Stomach (tissue), 9 donors: ENCODE measurements around the gene SURF6. TPM values are rescaled to one million over a fixed set of nuclear protein-coding genes. Genes with fewer than 3 reads are reported as not detected.

Source experiments
- DNase-seq, 2 donors: peaks; one replicate each; pipeline versions ENCODE4 v3.0.0 to v3.0.0-alpha.2; 2013 to 2019
- H3K27ac ChIP-seq, 5 donors: fragments of 200-600 bp in 4 of 5; sonication (generic) in 4 of 5; one replicate each; pipeline ENCODE4 v1.5.1; 2013 to 2019; ENCODE audit warnings: mild to moderate bottlenecking in 1 of 5, moderate library complexity in 1 of 5
- H3K27me3 ChIP-seq, 3 donors: fragments of 200-600 bp; sonication (generic); one replicate each; pipeline ENCODE4 v1.5.1; 2017 to 2019; ENCODE audit warnings: mixed run types in 1 of 3
- H3K36me3 ChIP-seq, 4 donors: fragments of 200-600 bp; sonication (generic); 1 replicate in 3 of 4; 2 replicates in 1 of 4; pipeline ENCODE4 v1.5.1; 2016 to 2019
- H3K4me1 ChIP-seq, 4 donors: fragments of 200-600 bp; sonication (generic); one replicate each; pipeline ENCODE4 v1.5.1; 2016 to 2019
- H3K4me3 ChIP-seq, 4 donors: fragments of 200-600 bp; sonication (generic) in 3 of 4; one replicate each; pipeline ENCODE4 v1.5.1; 2016 to 2019; ENCODE audit warnings: mild to moderate bottlenecking in 1 of 4
- H3K9me3 ChIP-seq, 4 donors: fragments of 200-600 bp; sonication (generic); one replicate each; pipeline ENCODE4 v1.5.1; 2016 to 2019
- CTCF ChIP-seq, 7 experiments: fragments of 450-650 bp in 4 of 7; fragments of 200-600 bp in 3 of 7; sonication (generic) in 3 of 7; IDR thresholded peaks; one replicate each; pipeline ENCODE4 v1.5.1; 2016 to 2019; ENCODE audit warnings: antibody characterized with exemption in 7 of 7, control low read depth in 2 of 7, mild to moderate bottlenecking in 1 of 7
- EP300 ChIP-seq: sonication (generic); formaldehyde crosslinking; IDR thresholded peaks from one replicate; pipeline ENCODE4 v1.6.1; 2017; ENCODE audit warnings: antibody characterized with exemption
- POLR2A ChIP-seq, 4 donors: fragments of 450-650 bp; IDR thresholded peaks; one replicate each; pipeline ENCODE4 v1.6.1; 2016; ENCODE audit warnings: antibody characterized with exemption in 4 of 4, control low read depth in 2 of 4, mild to moderate bottlenecking in 1 of 4, moderate library complexity in 1 of 4
- POLR2AphosphoS5 ChIP-seq, 3 donors: sonication (generic); formaldehyde crosslinking; IDR thresholded peaks; one replicate each; pipeline ENCODE4 v1.6.1; 2016; ENCODE audit warnings: antibody characterized with exemption in 3 of 3
- WGBS, 5 donors: extraction: QIAGEN DNeasy Blood & Tissue Kit in 3 of 5; methylation state at CpG; one replicate each; pipeline versions ENCODE4 v1.1.5 to v1.1.7; 2013 to 2018; 5-methylcytosine and 5-hydroxymethylcytosine counted together
- intact Hi-C: fragments of 100-400 bp; cut with DNase I; formaldehyde crosslinking; loops from one replicate; pipeline ENCODE4 v1.15.1; 2023; ENCODE audit warnings: low total_unique reads
- polyA plus RNA-seq, 3 donors: library from polyadenylated mRNA; stranded (reverse); fragments of 200-250 nt; gene quantifications; one replicate each; pipeline ENCODE4 v1.2.3, GENCODE V29; 2013
- total RNA-seq, 5 donors: library from RNA; depleted of rRNA; stranded (reverse); fragments of >200 nt; gene quantifications; one replicate each; pipeline versions ENCODE4 v1.1.0 to v1.2.3, GENCODE V29; 2014 to 2016
- donor health status: healthy with polysubstance abuse.
- donor health status: Bipolar disorder and iron deficiency.
- donor health status: healthy.

The SURF6 gene
- total and polyA plus RNA-seq, 8 donors, result 2.9 to 138 (median 14.1) TPM

DNA sequence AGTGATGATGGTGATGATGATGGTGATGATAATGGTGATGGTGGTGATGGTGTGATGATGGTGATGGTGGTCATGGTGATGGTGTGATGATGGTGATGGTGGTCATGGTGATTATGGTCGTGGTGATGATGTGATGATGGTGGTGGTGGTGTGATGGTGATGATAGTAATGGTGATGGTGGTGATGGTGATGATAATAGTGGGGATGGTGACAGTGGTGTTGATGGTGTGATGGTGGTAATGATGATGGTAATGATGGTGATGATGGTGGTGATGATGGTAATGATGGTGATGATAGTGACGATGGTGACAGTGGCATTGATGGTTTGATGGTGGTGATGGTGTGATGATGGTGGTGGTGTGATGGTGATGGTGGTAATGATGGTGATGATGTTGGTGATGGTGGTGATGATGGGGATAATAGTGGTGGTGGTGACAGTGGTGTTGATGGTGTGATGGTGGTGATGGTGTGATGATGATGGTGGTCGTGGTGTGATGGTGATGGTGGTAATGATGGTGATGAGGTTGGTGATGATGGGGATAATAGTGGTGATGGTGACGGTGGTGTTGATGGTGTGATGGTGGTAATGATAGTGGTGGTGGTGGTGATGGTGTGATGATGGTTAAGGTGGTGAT lies 46.6 kb upstream of the SURF6 start:
- Histone ChIP-seq H3K27me3 (no peaks in the 10 kb centered on the region), H3K4me3 (no peak overlapping the region), H3K27ac (no peak overlapping the region), H3K36me3 (no peaks in the 10 kb centered on the region), H3K9me3 (no peaks in the 10 kb centered on the region), H3K4me1 (peaks cover 7 to 29% (median 16%) of the 10 kb centered on the region in 4 donors)
- no peak for DNase-seq
- intact Hi-C loops, result no loop called here
- WGBS, 5 donors, result 82 to 95% (median 91%) methylated on average over 4 of the region's 4 CpGs
- TF ChIP-seq POLR2A (IDR thresholded peaks at IDR 0.05) (no peak), EP300 (no peak), POLR2AphosphoS5 (IDR thresholded peaks at IDR 0.05) (no peak), CTCF (IDR thresholded peaks at IDR 0.05) (no peak)

DNA sequence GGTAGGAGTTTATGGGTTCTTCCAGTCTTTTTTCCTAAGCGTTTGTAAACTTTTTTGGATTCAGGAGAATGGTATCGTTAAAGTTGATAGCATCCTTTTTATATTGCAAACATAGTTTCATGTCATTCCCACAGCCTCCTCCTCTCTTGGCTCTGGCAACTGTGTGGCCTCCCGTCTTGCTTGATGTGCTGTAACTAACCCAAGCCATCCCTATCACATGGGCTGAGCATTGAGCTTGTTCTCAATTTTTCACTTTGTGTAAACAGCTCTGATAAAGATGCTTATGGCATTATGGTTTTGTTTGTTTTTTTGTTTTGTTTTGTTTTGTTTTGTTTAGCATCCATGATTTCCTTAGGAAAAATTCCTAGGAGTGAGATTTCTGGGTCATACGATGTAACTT lies 44.7 kb upstream of the SURF6 start:
- intact Hi-C loops, result no loop called here
- H3K4me1 ChIP-seq, result peaks cover 14 to 37% (median 22%) of the 10 kb centered on the region in 4 donors
- no peak overlapping the region for H3K4me3 ChIP-seq
- TF ChIP-seq POLR2AphosphoS5 (IDR thresholded peaks at IDR 0.05) (no peak), POLR2A (IDR thresholded peaks at IDR 0.05) (no peak), EP300 (no peak), CTCF (IDR thresholded peaks at IDR 0.05) (no peak)
- no peaks in the 10 kb centered on the region for H3K9me3 ChIP-seq
- no peaks in the 10 kb centered on the region for H3K27me3 ChIP-seq
- H3K36me3 ChIP-seq, result no peaks in the 10 kb centered on the region
- DNase-seq, result no peak
- H3K27ac ChIP-seq, result no peak overlapping the region
- WGBS, 5 donors, result 75 to 88% (median 84%) methylated on average over 4 of the region's 4 CpGs

DNA sequence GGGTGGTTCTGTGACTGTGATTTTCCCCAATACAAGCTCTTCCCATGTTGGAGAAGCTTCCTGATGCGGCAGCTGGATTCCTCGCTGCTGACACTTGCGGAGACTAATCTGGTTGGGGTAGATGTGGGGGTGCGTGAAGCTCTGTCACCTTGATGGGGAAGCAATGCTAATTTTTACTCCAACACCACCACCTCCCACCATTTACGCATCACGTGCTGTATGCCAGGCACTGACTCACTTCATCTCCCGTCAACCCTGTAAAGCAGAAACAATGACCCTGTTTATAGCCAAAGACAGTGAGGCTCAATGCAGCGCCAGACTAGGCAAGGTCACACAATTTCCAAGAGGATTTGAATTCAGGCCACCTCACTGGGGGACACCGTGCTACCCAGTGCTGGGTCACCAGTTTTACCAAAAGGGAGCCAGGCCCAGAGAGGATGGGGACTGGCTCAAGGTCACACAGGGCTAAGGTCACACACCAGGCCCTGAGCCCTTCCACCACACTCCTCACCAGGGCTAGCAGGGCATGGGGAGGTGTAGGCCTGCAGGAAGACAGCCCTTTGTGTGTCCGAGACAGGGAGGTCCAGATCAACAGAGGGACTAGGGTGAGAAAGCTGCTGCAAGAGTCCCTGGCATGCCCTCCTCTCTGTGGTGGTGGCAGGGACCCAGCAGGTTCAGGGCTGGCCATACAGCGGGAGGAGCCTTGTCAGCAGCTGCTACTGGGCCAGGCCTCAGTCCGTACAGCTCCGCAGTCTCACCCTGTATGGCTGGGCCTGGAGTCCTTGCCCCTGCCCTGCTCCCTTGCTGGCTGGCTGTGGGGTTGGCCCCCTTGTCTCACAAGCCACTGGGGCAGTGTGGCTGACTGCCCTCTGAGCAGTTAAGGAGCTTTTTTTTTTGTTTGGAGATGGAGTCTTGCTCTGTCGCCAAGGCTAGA lies 43.4 kb upstream of the SURF6 start:
- Histone ChIP-seq H3K9me3 (no peaks in the 10 kb centered on the region), H3K4me1 (peaks cover 11 to 29% (median 25%) of the 10 kb centered on the region in 4 donors), H3K27me3 (no peaks in the 10 kb centered on the region), H3K27ac (no peak overlapping the region), H3K36me3 (no peaks in the 10 kb centered on the region), H3K4me3 (no peak overlapping the region)
- intact Hi-C loops, result no loop called here
- 88 to 93% (median 91%) methylated on average over 10 to 14 of the region's 14 CpGs for WGBS, 5 donors
- no peak for TF ChIP-seq CTCF (IDR thresholded peaks at IDR 0.05)
- no peak for TF ChIP-seq POLR2A (IDR thresholded peaks at IDR 0.05)
- no peak for TF ChIP-seq POLR2AphosphoS5 (IDR thresholded peaks at IDR 0.05)
- no peak for TF ChIP-seq EP300
- no peak for DNase-seq

DNA sequence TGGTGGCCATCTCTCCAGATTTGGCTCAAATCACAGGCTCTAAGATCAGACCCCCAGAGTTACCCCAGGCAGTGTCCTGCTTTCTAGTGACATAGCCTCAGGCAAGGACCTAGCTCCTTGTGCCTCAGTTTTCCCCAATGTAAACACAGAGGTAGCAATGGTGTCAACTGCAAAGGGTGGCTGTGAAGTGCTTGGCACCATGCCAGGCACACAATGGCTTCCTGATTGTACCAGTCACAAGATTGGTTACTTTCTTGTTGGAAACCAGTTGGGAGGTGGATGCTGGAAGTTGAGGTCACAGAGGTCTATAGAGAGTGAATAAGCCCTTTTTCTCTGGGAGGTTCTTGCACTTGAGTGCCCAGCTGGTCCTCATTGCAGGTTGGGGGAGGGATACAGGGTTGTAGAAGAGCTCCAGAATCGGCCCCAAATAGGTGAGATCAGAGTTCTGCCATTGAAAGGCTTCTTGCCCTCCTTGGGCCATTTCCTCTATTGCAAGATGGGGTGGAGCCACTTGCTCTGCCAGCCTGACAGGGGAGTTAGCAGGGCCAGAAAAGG lies 42.5 kb upstream of the SURF6 start:
- no peak for TF ChIP-seq CTCF (IDR thresholded peaks at IDR 0.05)
- TF ChIP-seq EP300, result no peak
- no peak for TF ChIP-seq POLR2AphosphoS5 (IDR thresholded peaks at IDR 0.05)
- TF ChIP-seq POLR2A (IDR thresholded peaks at IDR 0.05), result no peak
- no peaks in the 10 kb centered on the region for H3K27me3 ChIP-seq
- peaks cover under 1 to 1% (median under 1%) of the 10 kb centered on the region in 4 donors for H3K36me3 ChIP-seq
- no peak for DNase-seq
- peaks cover 16 to 36% (median 32%) of the 10 kb centered on the region in 4 donors for H3K4me1 ChIP-seq
- H3K9me3 ChIP-seq, result no peaks in the 10 kb centered on the region
- intact Hi-C loops, result no loop called here
- 57 to 80% (median 75%) methylated on average over 1 of the region's 1 CpG for WGBS, 5 donors
- H3K27ac ChIP-seq, result peak overlapping the region in 1 of 5 donors; percentile 8
- no peak overlapping the region for H3K4me3 ChIP-seq
